Smooth muscle cell (in vitro differentiated cells): Measurements from ENCODE around the gene FAF1. TPM values are rescaled to one million over a fixed set of nuclear protein-coding genes. Genes with fewer than 3 reads are reported as not detected.
A peak's percentile ranks its signal among the peaks of the same experiment; 100 is the strongest.

Experiments
- DNase-seq: peaks from one replicate; lab custom pipeline; 2025; ENCODE audit not compliant: unreplicated experiment; lab: John Stamatoyannopoulos, UW
- H2AFZ ChIP-seq: fragments of 200-600 bp; sonication (generic); 2 replicates; pipeline ENCODE4 v1.6.0; 2016; ENCODE audit warnings: antibody characterized with exemption, low read depth, mild to moderate bottlenecking
- H3F3A ChIP-seq: fragments of 200-600 bp; sonication (generic); 2 replicates; pipeline ENCODE4 v1.6.0; 2017; ENCODE audit warnings: antibody characterized with exemption, low read depth
- H3K27ac ChIP-seq: fragments of 200-600 bp; sonication (generic); 2 replicates; pipeline ENCODE4 v1.5.1; 2016; ENCODE audit warnings: low read depth, mild to moderate bottlenecking
- H3K27me3 ChIP-seq: fragments of 200-600 bp; sonication (generic); 2 replicates; pipeline ENCODE4 v1.6.1; 2016; ENCODE audit warnings: low read depth, mild to moderate bottlenecking
- H3K36me3 ChIP-seq: fragments of 200-600 bp; sonication (generic); 2 replicates; pipeline ENCODE4 v1.5.1; 2016; ENCODE audit warnings: low read depth
- H3K4me1 ChIP-seq: fragments of 200-600 bp; sonication (generic); 2 replicates; pipeline ENCODE4 v1.5.1; 2016; ENCODE audit warnings: low read depth
- H3K4me2 ChIP-seq: fragments of 200-600 bp; sonication (generic); 2 replicates; pipeline ENCODE4 v1.6.0; 2016; ENCODE audit warnings: mild to moderate bottlenecking
- H3K4me3 ChIP-seq: fragments of 200-600 bp; sonication (generic); 2 replicates; pipeline ENCODE4 v1.5.1; 2016; ENCODE audit warnings: mild to moderate bottlenecking
- H3K79me2 ChIP-seq: fragments of 200-600 bp; sonication (generic); 2 replicates; pipeline ENCODE4 v1.6.0; 2016; ENCODE audit warnings: low read depth, mild to moderate bottlenecking
- H3K9ac ChIP-seq: fragments of 200-600 bp; sonication (generic); 2 replicates; pipeline ENCODE4 v1.6.0; 2016; ENCODE audit warnings: low read depth
- H3K9me3 ChIP-seq: fragments of 200-600 bp; sonication (generic); replicated peaks from 2 replicates; pipeline ENCODE4 v1.5.1; 2016; ENCODE audit warnings: low read depth
- H4K20me1 ChIP-seq: fragments of 200-600 bp; sonication (generic); 2 replicates; pipeline ENCODE4 v1.6.0; 2016; ENCODE audit warnings: low read depth
- CTCF ChIP-seq: fragments of 200-600 bp; sonication (generic); IDR thresholded peaks from 2 replicates; pipeline ENCODE4 v1.5.1; 2017; ENCODE audit warnings: borderline replicate concordance, mild to moderate bottlenecking, antibody characterized with exemption; ENCODE audit not compliant: insufficient read depth, poor library complexity, severe bottlenecking
- WGBS: methylation state at CpG from one replicate; pipeline ENCODE4 v1.1.7; 2016; ENCODE audit warnings: low lambda C conversion rate; 5-methylcytosine and 5-hydroxymethylcytosine counted together
- polyA plus RNA-seq: library from polyadenylated mRNA; unstranded; fragments of >200 nt; fragmentation: Nextera tagmentation; extraction: Ambion mirVana; gene quantifications from 2 replicates; pipeline ENCODE4 v1.2.1, GENCODE V29; 2016
- total RNA-seq: library from RNA; depleted of rRNA; stranded (reverse); fragments of >200 nt; gene quantifications from 2 replicates; pipeline ENCODE4 v1.2.3, GENCODE V29; 2014

FAF1 gene
- total and polyA plus RNA-seq, 2 experiments from 2014 or later: 51.5 to 51.6 TPM

GRCh38 chr1:50644447-50645105 is 315.5 kb downstream of the FAF1 start:
- peak overlapping the region; percentile 11 for H3K4me2 ChIP-seq

GRCh38 chr1:50637460-50637859 is 322.6 kb downstream of the FAF1 start:
- H3K36me3 ChIP-seq: no peaks in the 10 kb centered on the region
- no peak for DNase-seq
- no peak overlapping the region for H3K9ac ChIP-seq
- 91% methylated on average over 1 of the region's 1 CpG for WGBS
- no peak for TF ChIP-seq CTCF
- peaks cover 6% of the 10 kb centered on the region for H3K4me1 ChIP-seq
- no peaks in the 10 kb centered on the region for H3K9me3 ChIP-seq
- H4K20me1 ChIP-seq: no peaks in the 10 kb centered on the region
- no peak overlapping the region for H2AFZ ChIP-seq
- no peak overlapping the region for H3K4me2 ChIP-seq
- no peaks in the 10 kb centered on the region for H3K79me2 ChIP-seq
- H3K4me3 ChIP-seq: no peak overlapping the region
- no peaks in the 10 kb centered on the region for H3K27me3 ChIP-seq
- H3K27ac ChIP-seq: no peak overlapping the region
- H3F3A ChIP-seq: no peaks in the 10 kb centered on the region

More at GRCh38 chr1:50644447-50645105, 315.5 kb downstream of the FAF1 start:
- Histone ChIP-seq H3K36me3 (no peaks in the 10 kb centered on the region), H3K9me3 (no peaks in the 10 kb centered on the region), H2AFZ (no peak overlapping the region), H3K9ac (no peak overlapping the region), H3K27me3 (no peaks in the 10 kb centered on the region), H3F3A (no peaks in the 10 kb centered on the region), H3K27ac (no peak overlapping the region), H3K79me2 (no peaks in the 10 kb centered on the region), H3K4me3 (peak overlapping the region; percentile 24), H4K20me1 (peaks cover 4% of the 10 kb centered on the region), H3K4me1 (no peaks in the 10 kb centered on the region)
- DNase-seq: no peak
- 72% methylated on average over 2 of the region's 2 CpGs for WGBS
- TF ChIP-seq CTCF: no peak

GRCh38 chr1:50634251-50634650 is 325.8 kb downstream of the FAF1 start:
- H3K27me3 ChIP-seq: no peaks in the 10 kb centered on the region
- no peak for DNase-seq
- H3K4me1 ChIP-seq: peaks cover 6% of the 10 kb centered on the region
- no peaks in the 10 kb centered on the region for H3K9me3 ChIP-seq
- H2AFZ ChIP-seq: no peak overlapping the region
- no peaks in the 10 kb centered on the region for H4K20me1 ChIP-seq
- no peak for TF ChIP-seq CTCF
- H3K79me2 ChIP-seq: no peaks in the 10 kb centered on the region
- 100% methylated on average over 1 of the region's 1 CpG for WGBS
- H3K9ac ChIP-seq: no peak overlapping the region
- H3K27ac ChIP-seq: no peak overlapping the region
- no peak overlapping the region for H3K4me2 ChIP-seq
- H3F3A ChIP-seq: no peaks in the 10 kb centered on the region
- no peak overlapping the region for H3K4me3 ChIP-seq
- no peaks in the 10 kb centered on the region for H3K36me3 ChIP-seq

GRCh38 chr1:50633465-50633864 is 326.6 kb downstream of the FAF1 start:
- H3K4me1 ChIP-seq: peaks cover 6% of the 10 kb centered on the region
- no peak overlapping the region for H3K27ac ChIP-seq
- no peak overlapping the region for H3K9ac ChIP-seq
- H3K4me3 ChIP-seq: no peak overlapping the region
- H3K9me3 ChIP-seq: no peaks in the 10 kb centered on the region
- H3K36me3 ChIP-seq: no peaks in the 10 kb centered on the region
- no peaks in the 10 kb centered on the region for H4K20me1 ChIP-seq
- no peak for TF ChIP-seq CTCF
- H3F3A ChIP-seq: no peaks in the 10 kb centered on the region
- no peaks in the 10 kb centered on the region for H3K79me2 ChIP-seq
- no peaks in the 10 kb centered on the region for H3K27me3 ChIP-seq
- WGBS: 85% methylated on average over 6 of the region's 6 CpGs
- no peak overlapping the region for H2AFZ ChIP-seq
- DNase-seq: no peak
- H3K4me2 ChIP-seq: no peak overlapping the region
